ENCODE data around the gene UQCRQ. TPM values are rescaled to one million over a fixed set of nuclear protein-coding genes. Genes with fewer than 3 reads are reported as not detected.
A peak's percentile ranks its signal among the peaks of the same experiment; 100 is the strongest.

The UQCRQ gene
- total and polyA plus RNA-seq, 2 of the 13 experiments (the other 11 are each of a cell fraction or from before 2014, with no cell fraction given), result 257 to 575 TPM

DNA sequence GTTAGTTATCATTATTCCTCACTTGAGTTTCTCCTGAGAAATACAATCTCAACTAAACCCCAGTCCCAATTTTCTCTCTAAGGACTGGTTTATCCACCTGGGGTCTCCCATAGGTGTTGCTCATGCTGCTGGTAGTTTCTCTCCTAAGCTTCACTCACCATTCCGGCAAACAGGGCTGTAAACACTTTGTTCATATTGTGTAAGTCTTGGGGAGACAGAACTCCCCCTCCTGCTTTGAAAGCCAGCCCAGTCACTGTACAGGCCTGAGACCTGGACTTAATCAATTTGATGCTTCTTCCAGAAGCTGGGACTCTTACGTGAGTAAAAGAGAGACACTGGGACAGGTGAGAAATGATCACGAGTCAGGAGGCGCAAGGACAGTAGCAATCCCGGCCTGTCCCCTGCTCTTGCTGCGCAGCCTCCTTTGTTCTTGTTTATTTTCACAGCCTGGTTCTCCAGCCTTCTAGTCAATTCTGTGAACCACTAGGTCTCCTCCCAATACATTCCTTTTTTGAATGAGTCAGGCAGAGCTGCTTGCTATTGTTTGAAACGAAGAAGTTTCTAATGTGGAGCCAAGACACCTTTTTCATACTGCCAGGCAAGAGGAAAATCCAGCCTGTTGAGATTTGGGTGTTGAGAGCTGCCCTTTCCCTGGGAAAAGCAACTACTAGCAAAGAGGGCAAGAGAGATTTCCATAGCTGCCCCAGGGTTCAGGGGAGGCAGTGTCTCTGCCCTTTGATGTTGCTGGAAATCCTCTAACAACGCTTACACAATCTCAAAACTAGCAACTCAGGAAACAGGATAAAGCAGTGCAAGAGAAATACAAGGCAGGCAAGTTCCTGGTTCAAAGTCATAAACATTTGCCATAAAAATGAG, 26.8 kb upstream of the UQCRQ start (continued):
- peak; percentile 44; the same call in 1 of the 2 replicates for TF ChIP-seq ARID3A (IDR thresholded peaks at IDR 0.05; ENCODE audit: low read depth, low read length)
- peak; percentile 38; the same call in 1 of the 2 replicates for TF ChIP-seq ARID4A (CRISPR knock-in tag; IDR thresholded peaks at IDR 0.05; ENCODE audit: borderline replicate concordance)
- TF ChIP-seq HDAC2 (CRISPR knock-in tag; IDR thresholded peaks at IDR 0.05), result peak; percentile 72
- TF ChIP-seq MED13 (CRISPR knock-in tag; IDR thresholded peaks at IDR 0.05), result peak; percentile 37; the same call in 1 of the 2 replicates
- peak; percentile 62; the same call in 1 of the 2 replicates for TF ChIP-seq ISL2 (CRISPR knock-in tag; IDR thresholded peaks at IDR 0.05)
- TF ChIP-seq TEAD2 (CRISPR knock-in tag; IDR thresholded peaks at IDR 0.05), result no peak
- TF ChIP-seq TP53 (CRISPR knock-in tag; conservative IDR thresholded peaks at IDR 0.05), result peak; percentile 28; the same call in 1 of the 2 replicates
- TF ChIP-seq MATR3 (CRISPR knock-in tag; IDR thresholded peaks at IDR 0.05), result no peak
- peak; percentile 82 for TF ChIP-seq NR2F6 (IDR thresholded peaks at IDR 0.05)
- TF ChIP-seq NR2F6 (CRISPR knock-in tag; IDR thresholded peaks at IDR 0.05), result peak; percentile 85
- peak; percentile 14; the same call in 1 of the 2 replicates for TF ChIP-seq EHMT2 (IDR thresholded peaks at IDR 0.05; ENCODE audit: borderline replicate concordance, low read depth, low read length)
- no peak for TF ChIP-seq THAP8 (CRISPR knock-in tag; IDR thresholded peaks at IDR 0.05; ENCODE audit: borderline replicate concordance)
- peak; percentile 50; the same call in 1 of the 2 replicates for TF ChIP-seq AKAP8 (CRISPR knock-in tag; IDR thresholded peaks at IDR 0.05)
- no peak for TF ChIP-seq ZNF850 (CRISPR knock-in tag; conservative IDR thresholded peaks at IDR 0.05)
- peak; percentile 34; the same call in 1 of the 2 replicates for TF ChIP-seq SMC3 (IDR thresholded peaks at IDR 0.05; ENCODE audit: low read length)
- TF ChIP-seq SP140L (CRISPR knock-in tag; IDR thresholded peaks at IDR 0.05; ENCODE audit: borderline replicate concordance), result no peak
- TF ChIP-seq TEAD3 (CRISPR knock-in tag; optimal IDR thresholded peaks at IDR 0.05; ENCODE audit: borderline replicate concordance), result peak; percentile 45
- peak; percentile 76 for TF ChIP-seq ZNF124 (CRISPR knock-in tag; IDR thresholded peaks at IDR 0.05)
- peak; percentile 83; the same call in 1 of the 2 replicates for TF ChIP-seq TBX2 (CRISPR knock-in tag; IDR thresholded peaks at IDR 0.05; ENCODE audit: borderline replicate concordance)
- TF ChIP-seq ZNF792 (CRISPR knock-in tag; IDR thresholded peaks at IDR 0.05), result peak; percentile 68
- TF ChIP-seq RNF2 (conservative IDR thresholded peaks at IDR 0.05; ENCODE audit: low read depth), result no peak
- TF ChIP-seq ZNF430 (CRISPR knock-in tag; IDR thresholded peaks at IDR 0.05), result peak; percentile 79
- peak; percentile 24; the same call in 1 of the 2 replicates for TF ChIP-seq ARNTL (CRISPR knock-in tag; IDR thresholded peaks at IDR 0.05)
- TF ChIP-seq ZNF350 (CRISPR knock-in tag; IDR thresholded peaks at IDR 0.05; ENCODE audit: borderline replicate concordance, low read depth), result peak; percentile 45; the same call in 1 of the 2 replicates
- no peak for TF ChIP-seq NBN (conservative IDR thresholded peaks at IDR 0.05)
- TF ChIP-seq FOXK1 (CRISPR knock-in tag; IDR thresholded peaks at IDR 0.05; ENCODE audit: borderline replicate concordance, low read depth), result peak; percentile 28; the same call in 1 of the 2 replicates
